ENCODE data around the gene PNKD.

The PNKD gene

GRCh38 chr2:218277921-218278320 is 7.6 kb downstream of the PNKD start:
- Histone ChIP-seq H3K79me2 (ENCODE audit: low read length) (no peaks in the 10 kb centered on the region), H3K36me3 (replicated peaks; ENCODE audit: low read depth, low read length) (no peaks in the 10 kb centered on the region)

DNA sequence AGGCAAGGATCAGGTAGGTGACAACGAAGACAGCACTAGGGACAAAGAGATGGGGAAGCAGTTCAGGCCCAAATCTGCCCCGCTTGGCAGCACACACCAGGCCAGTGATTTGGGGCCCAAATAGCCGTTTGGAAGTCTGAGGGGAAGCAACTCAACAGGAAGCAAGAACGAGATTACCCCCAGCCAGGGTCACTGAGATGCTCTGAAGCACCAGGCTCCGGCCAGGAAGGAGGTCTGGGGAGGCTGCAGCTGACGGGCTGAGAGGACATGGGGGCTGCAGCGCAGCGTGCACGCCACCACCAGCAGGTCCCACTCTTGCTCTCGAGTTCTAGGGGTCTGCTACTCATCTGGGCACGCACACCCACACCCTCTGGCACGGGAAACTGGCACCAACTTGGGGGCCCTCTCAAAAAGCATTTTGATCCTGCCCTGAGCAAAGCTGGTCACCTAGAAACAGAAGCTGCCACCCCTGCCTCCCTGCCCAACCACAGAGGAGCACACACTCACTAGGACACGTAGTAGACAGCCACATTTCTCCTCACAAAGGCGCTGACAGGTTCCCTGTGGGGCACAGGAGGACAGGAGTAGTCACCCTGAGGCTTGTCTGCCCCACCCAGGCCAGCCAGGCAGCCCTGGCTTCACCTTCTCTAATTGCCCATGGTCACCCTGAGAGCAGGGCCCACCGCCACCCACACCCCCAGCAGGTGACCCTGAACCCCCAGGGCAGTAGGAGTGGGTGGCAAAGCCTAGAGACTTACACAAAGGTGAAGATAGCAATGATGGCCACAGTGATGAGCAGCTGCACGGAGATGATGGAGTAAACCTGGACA is 8.4 kb downstream of the PNKD start:
- H3K79me2 ChIP-seq (ENCODE audit: low read length) = no peaks in the 10 kb centered on the region
- H3K27me3 ChIP-seq (ENCODE audit: low read depth, low read length) = no peaks in the 10 kb centered on the region
- H3K4me3 ChIP-seq (ENCODE audit: low read length) = no peak overlapping the region
- no peak overlapping the region for H3K4me2 ChIP-seq (ENCODE audit: low read length)
- H3K9me3 ChIP-seq (ENCODE audit: insufficient read depth, low read length) = no peaks in the 10 kb centered on the region
- H4K20me1 ChIP-seq (ENCODE audit: insufficient read depth, low read length) = no peaks in the 10 kb centered on the region
- no peaks in the 10 kb centered on the region for H3K36me3 ChIP-seq (replicated peaks; ENCODE audit: low read depth, low read length)
- no peaks in the 10 kb centered on the region for H3K4me1 ChIP-seq (ENCODE audit: low read length)
- no peak overlapping the region for H2AFZ ChIP-seq (ENCODE audit: low read depth, low read length)
- TF ChIP-seq EZH2phosphoT487 (IDR thresholded peaks at IDR 0.05; ENCODE audit: low read depth) = no peak
- TF ChIP-seq CTCF (IDR thresholded peaks at IDR 0.05; ENCODE audit: low read depth, low read length) = no peak
- H3K9ac ChIP-seq (ENCODE audit: low read length) = no peak overlapping the region
- H3K27ac ChIP-seq (ENCODE audit: low read length) = no peak overlapping the region

More at GRCh38 chr2:218277921-218278320, 7.6 kb downstream of the PNKD start:
- Histone ChIP-seq H3K27ac (ENCODE audit: low read length) (no peak overlapping the region), H4K20me1 (ENCODE audit: insufficient read depth, low read length) (no peaks in the 10 kb centered on the region), H3K4me3 (ENCODE audit: low read length) (no peak overlapping the region), H3K4me2 (ENCODE audit: low read length) (no peak overlapping the region), H3K9me3 (ENCODE audit: insufficient read depth, low read length) (no peaks in the 10 kb centered on the region), H2AFZ (ENCODE audit: low read depth, low read length) (no peak overlapping the region), H3K9ac (ENCODE audit: low read length) (no peak overlapping the region), H3K4me1 (ENCODE audit: low read length) (peaks cover 1% of the 10 kb centered on the region), H3K27me3 (ENCODE audit: low read depth, low read length) (no peaks in the 10 kb centered on the region)
- TF ChIP-seq EZH2phosphoT487 (IDR thresholded peaks at IDR 0.05; ENCODE audit: low read depth) (no peak), CTCF (IDR thresholded peaks at IDR 0.05; ENCODE audit: low read depth, low read length) (no peak)

DNA sequence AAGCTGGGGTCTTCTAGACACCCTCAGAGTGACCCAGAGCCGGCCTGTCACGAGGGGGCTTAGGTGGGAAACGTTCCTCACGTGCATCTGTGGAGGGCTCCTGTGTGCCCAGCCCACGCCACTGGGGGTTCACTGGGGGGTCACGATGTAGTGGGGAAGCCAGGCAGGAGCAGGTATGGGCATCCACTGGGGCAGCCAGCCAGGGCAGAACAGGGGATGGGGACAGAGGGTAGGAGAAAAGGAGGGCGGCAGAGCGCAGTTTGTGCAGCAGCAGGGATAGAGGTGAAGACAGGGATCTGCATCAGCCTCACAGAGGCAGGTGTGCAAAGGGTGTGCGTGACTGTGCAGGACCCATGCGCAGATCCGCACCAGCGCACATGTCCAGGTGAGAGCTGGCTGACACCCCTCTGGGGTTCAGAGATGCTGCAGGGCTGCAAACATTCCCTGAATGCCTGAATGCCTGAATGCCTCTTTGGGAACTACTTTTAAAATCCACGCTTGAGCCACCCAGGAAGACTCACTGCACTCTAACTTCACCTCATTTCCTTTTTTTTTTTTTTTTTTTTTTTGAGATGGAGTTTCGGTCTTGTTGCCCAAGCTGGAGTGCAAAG is 10.0 kb downstream of the PNKD start:
- Histone ChIP-seq H3K36me3 (replicated peaks; ENCODE audit: low read depth, low read length) (no peaks in the 10 kb centered on the region), H3K79me2 (ENCODE audit: low read length) (no peaks in the 10 kb centered on the region), H3K9ac (ENCODE audit: low read length) (no peak overlapping the region)

More for the DNA sequence above, 10.0 kb downstream of the PNKD start:
- Histone ChIP-seq H3K4me2 (ENCODE audit: low read length) (no peak overlapping the region), H3K4me1 (ENCODE audit: low read length) (peaks cover 3% of the 10 kb centered on the region; the same call in 1 of the 2 replicates), H2AFZ (ENCODE audit: low read depth, low read length) (no peak overlapping the region), H3K9me3 (ENCODE audit: insufficient read depth, low read length) (no peaks in the 10 kb centered on the region), H3K27me3 (ENCODE audit: low read depth, low read length) (no peaks in the 10 kb centered on the region), H3K27ac (ENCODE audit: low read length) (no peak overlapping the region), H3K4me3 (ENCODE audit: low read length) (no peak overlapping the region), H4K20me1 (ENCODE audit: insufficient read depth, low read length) (no peaks in the 10 kb centered on the region)
- no peak for TF ChIP-seq EZH2phosphoT487 (IDR thresholded peaks at IDR 0.05; ENCODE audit: low read depth)
- TF ChIP-seq CTCF (IDR thresholded peaks at IDR 0.05; ENCODE audit: low read depth, low read length) = no peak
